SK-N-SH treated with all-trans-retinoic acid at 6 μM for 48 hours (cell line): ENCODE measurements around the gene AMFR.

ENCODE experiments used
- ATAC-seq: fragments of 200-7000 bp; cut with Tn5 transposase; 3 replicates; pipeline ENCODE4 v1.9.1; 2020; ENCODE audit warnings: mild to moderate bottlenecking, moderate library complexity
- ARNTL ChIP-seq: fragments of 450-650 bp; formaldehyde crosslinking; IDR thresholded peaks from 2 replicates; pipeline ENCODE4 v1.5.0; 2020; ENCODE audit warnings: low read depth, mild to moderate bottlenecking, moderate library complexity, borderline replicate concordance
- BACH2 ChIP-seq: fragments of 250-450 bp; sonication (Bioruptor Pico); IDR thresholded peaks from 2 replicates; pipeline ENCODE4 v1.9.0; 2021; ENCODE audit warnings: mild to moderate bottlenecking, borderline replicate concordance
- CREB5 ChIP-seq: fragments of 250-450 bp; sonication (Bioruptor Pico); IDR thresholded peaks from 2 replicates; pipeline ENCODE4 v1.5.1; 2020; ENCODE audit warnings: low read depth, mild to moderate bottlenecking, moderate library complexity
- CSDC2 ChIP-seq: fragments of 250-450 bp; sonication (Bioruptor Pico); IDR thresholded peaks from 2 replicates; pipeline ENCODE4 v1.5.0; 2020; ENCODE audit warnings: mild to moderate bottlenecking, moderate library complexity
- CSRNP3 ChIP-seq: fragments of 250-450 bp; sonication (Bioruptor Pico); IDR thresholded peaks from 2 replicates; pipeline ENCODE4 v1.5.1; 2021; ENCODE audit warnings: mild to moderate bottlenecking, moderate library complexity
- ESRRG ChIP-seq: fragments of 250-450 bp; sonication (Bioruptor Pico); IDR thresholded peaks from 2 replicates; pipeline ENCODE4 v1.6.1; 2021; ENCODE audit warnings: mild to moderate bottlenecking
- GLIS3 ChIP-seq: fragments of 250-450 bp; sonication (Bioruptor Pico); IDR thresholded peaks from 2 replicates; pipeline ENCODE4 v1.5.0; 2020; ENCODE audit warnings: mild to moderate bottlenecking, moderate library complexity
- ISL1 ChIP-seq: fragments of 250-450 bp; sonication (Bioruptor Pico); IDR thresholded peaks from 2 replicates; pipeline ENCODE4 v2.1.2; 2022; ENCODE audit warnings: mild to moderate bottlenecking, moderate library complexity
- OSR1 ChIP-seq: fragments of 250-450 bp; sonication (Bioruptor Pico); IDR thresholded peaks from 2 replicates; pipeline ENCODE4 v1.8.0; 2022; ENCODE audit warnings: moderate library complexity, mild to moderate bottlenecking, inconsistent platforms
- PATZ1 ChIP-seq: fragments of 250-450 bp; sonication (Bioruptor Pico); IDR thresholded peaks from 2 replicates; pipeline ENCODE4 v1.8.0; 2020; ENCODE audit warnings: mild to moderate bottlenecking, moderate library complexity, borderline replicate concordance
- POU6F1 ChIP-seq: fragments of 250-450 bp; sonication (Bioruptor Pico); IDR thresholded peaks from 2 replicates; pipeline ENCODE4 v1.8.0; 2021; ENCODE audit warnings: low read depth, mild to moderate bottlenecking, moderate library complexity, borderline replicate concordance
- PPARA ChIP-seq: fragments of 250-450 bp; sonication (Bioruptor Pico); IDR thresholded peaks from 2 replicates; pipeline ENCODE4 v1.5.0; 2020; ENCODE audit warnings: mild to moderate bottlenecking, borderline replicate concordance
- SNAI2 ChIP-seq: fragments of 250-450 bp; sonication (Bioruptor Pico); IDR thresholded peaks from 2 replicates; pipeline ENCODE4 v1.5.0; 2020; ENCODE audit warnings: mild to moderate bottlenecking, moderate library complexity
- TOX ChIP-seq: fragments of 250-450 bp; sonication (Bioruptor Pico); IDR thresholded peaks from 2 replicates; pipeline ENCODE4 v1.8.0; 2021; ENCODE audit warnings: mild to moderate bottlenecking, moderate library complexity, borderline replicate concordance
- TSHZ2 ChIP-seq: fragments of 250-450 bp; sonication (Bioruptor Pico); IDR thresholded peaks from 2 replicates; pipeline ENCODE4 v1.5.0; 2020; ENCODE audit warnings: mild to moderate bottlenecking, moderate library complexity
- ZC3H10 ChIP-seq: fragments of 250-450 bp; sonication (Bioruptor Pico); IDR thresholded peaks from 2 replicates; pipeline ENCODE4 v1.5.1; 2021; ENCODE audit warnings: mild to moderate bottlenecking, moderate library complexity
- ZFP3 ChIP-seq: fragments of 250-450 bp; sonication (Bioruptor Pico); IDR thresholded peaks from 2 replicates; pipeline ENCODE4 v1.5.0; 2020; ENCODE audit warnings: mild to moderate bottlenecking, moderate library complexity
- ZFP30 ChIP-seq: fragments of 450-650 bp; formaldehyde crosslinking; IDR thresholded peaks from 2 replicates; pipeline ENCODE4 v1.5.0; 2022; ENCODE audit warnings: mild to moderate bottlenecking, moderate library complexity
- ZNF565 ChIP-seq: fragments of 450-650 bp; formaldehyde crosslinking; conservative IDR thresholded peaks from 2 replicates; pipeline ENCODE4 v1.5.0; 2020; ENCODE audit warnings: low read depth, mild to moderate bottlenecking, moderate library complexity
- ZNF70 ChIP-seq: fragments of 450-650 bp; formaldehyde crosslinking; IDR thresholded peaks from 2 replicates; pipeline ENCODE4 v1.5.0; 2020; ENCODE audit warnings: mild to moderate bottlenecking, moderate library complexity

The AMFR gene

GRCh38 chr16:56315955-56316354, 109.4 kb downstream of the AMFR start:
- TF ChIP-seq PPARA (CRISPR knock-in tag), result no peak
- TF ChIP-seq ZNF70 (CRISPR knock-in tag), result no peak
- TF ChIP-seq ZFP3 (CRISPR knock-in tag), result no peak
- TF ChIP-seq PATZ1 (CRISPR knock-in tag), result no peak
- TF ChIP-seq SNAI2 (CRISPR knock-in tag), result no peak
- TF ChIP-seq ESRRG, result no peak
- TF ChIP-seq ZC3H10 (CRISPR knock-in tag), result no peak
- TF ChIP-seq BACH2 (CRISPR knock-in tag), result no peak
- no peak for TF ChIP-seq GLIS3 (CRISPR knock-in tag)
- TF ChIP-seq TOX (CRISPR knock-in tag), result no peak
- TF ChIP-seq ZFP30 (CRISPR knock-in tag), result no peak
- TF ChIP-seq POU6F1 (CRISPR knock-in tag), result no peak
- TF ChIP-seq TSHZ2 (CRISPR knock-in tag), result no peak
- TF ChIP-seq CSRNP3 (CRISPR knock-in tag), result no peak
- no peak for ATAC-seq

GRCh38 chr16:56314244-56314850, 111.0 kb downstream of the AMFR start:
- TF ChIP-seq POU6F1 (CRISPR knock-in tag) (no peak), SNAI2 (CRISPR knock-in tag) (no peak), CREB5 (no peak)
- ATAC-seq, result no peak

- TF ChIP-seq ZC3H10 (CRISPR knock-in tag) (no peak), POU6F1 (CRISPR knock-in tag) (no peak), ISL1 (no peak), OSR1 (CRISPR knock-in tag) (no peak), ZNF565 (CRISPR knock-in tag) (no peak), ARNTL (CRISPR knock-in tag) (no peak), CSDC2 (CRISPR knock-in tag) (no peak), PATZ1 (CRISPR knock-in tag) (no peak), ESRRG (no peak), ZNF70 (CRISPR knock-in tag) (no peak)
- ATAC-seq, result no peak
Observed at GRCh38 chr16:56312556-56312955, 112.8 kb downstream of the AMFR start.
